Erythroblast (primary cell): Measurements from ENCODE around the gene DOCK4.

ENCODE experiments used
- DNase-seq, 2 experiments: peaks; one replicate each; lab custom pipeline; 2025; lab: John Stamatoyannopoulos, UW
- GATA1 ChIP-seq: IDR thresholded peaks from 2 replicates; pipeline ENCODE4 v1.6.1; 2011; ENCODE audit warnings: low read depth, mild to moderate bottlenecking, control low read depth, low read length, moderate library complexity
- POLR2A ChIP-seq: IDR thresholded peaks from 2 replicates; pipeline ENCODE4 v1.6.1; 2011; ENCODE audit warnings: mild to moderate bottlenecking, low read length

DOCK4 gene

DNA sequence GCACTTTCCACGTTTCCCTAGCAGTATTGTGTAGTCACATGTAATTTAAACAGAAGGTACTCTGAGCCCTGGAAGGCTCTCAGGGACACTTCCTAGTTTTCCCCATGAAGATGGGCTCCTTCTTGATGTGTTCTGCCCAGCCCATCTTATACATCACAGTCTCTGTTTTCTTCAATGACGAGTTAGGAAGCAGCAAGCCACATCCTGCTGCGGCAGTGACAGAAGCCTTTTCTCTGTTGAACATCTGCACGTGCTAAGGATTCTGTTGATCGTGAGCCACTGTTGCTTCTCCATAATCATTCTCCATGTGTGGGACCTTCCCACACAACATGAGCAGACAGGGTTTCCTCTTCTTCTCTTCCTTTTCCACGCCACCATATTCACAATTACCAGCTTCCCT, 346.0 kb downstream of the DOCK4 start:
- TF ChIP-seq POLR2A (no peak), GATA1 (no peak)

DNA sequence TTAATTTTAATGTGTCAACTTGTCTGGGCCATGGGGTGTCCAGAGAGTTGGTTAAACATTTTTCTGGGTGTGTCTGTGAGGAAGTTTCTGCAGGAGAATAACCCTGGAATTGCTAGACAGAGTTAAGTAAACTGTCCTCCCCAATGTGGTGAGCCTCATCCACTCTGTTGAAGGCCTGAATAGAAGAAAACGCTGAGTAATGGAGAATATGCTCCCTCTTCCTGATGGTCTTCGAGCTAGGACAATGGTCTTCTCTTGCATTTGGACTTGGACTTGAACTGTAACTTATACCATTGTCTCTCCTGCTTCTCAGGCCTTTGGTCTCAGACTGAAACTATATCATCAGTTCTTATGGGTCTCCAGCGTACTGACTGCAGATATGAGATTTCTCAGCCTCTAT, 347.9 kb downstream of the DOCK4 start:
- no peak for TF ChIP-seq POLR2A
- no peak for TF ChIP-seq GATA1
- DNase-seq, result no peak

More for the DNA sequence above, 346.0 kb downstream of the DOCK4 start:
- no peak for DNase-seq

- no peak for TF ChIP-seq POLR2A
- no peak for TF ChIP-seq GATA1
- DNase-seq, result no peak
These were observed 350.4 kb downstream of the DOCK4 start for GRCh38 chr7:111855842-111856227.

DNA sequence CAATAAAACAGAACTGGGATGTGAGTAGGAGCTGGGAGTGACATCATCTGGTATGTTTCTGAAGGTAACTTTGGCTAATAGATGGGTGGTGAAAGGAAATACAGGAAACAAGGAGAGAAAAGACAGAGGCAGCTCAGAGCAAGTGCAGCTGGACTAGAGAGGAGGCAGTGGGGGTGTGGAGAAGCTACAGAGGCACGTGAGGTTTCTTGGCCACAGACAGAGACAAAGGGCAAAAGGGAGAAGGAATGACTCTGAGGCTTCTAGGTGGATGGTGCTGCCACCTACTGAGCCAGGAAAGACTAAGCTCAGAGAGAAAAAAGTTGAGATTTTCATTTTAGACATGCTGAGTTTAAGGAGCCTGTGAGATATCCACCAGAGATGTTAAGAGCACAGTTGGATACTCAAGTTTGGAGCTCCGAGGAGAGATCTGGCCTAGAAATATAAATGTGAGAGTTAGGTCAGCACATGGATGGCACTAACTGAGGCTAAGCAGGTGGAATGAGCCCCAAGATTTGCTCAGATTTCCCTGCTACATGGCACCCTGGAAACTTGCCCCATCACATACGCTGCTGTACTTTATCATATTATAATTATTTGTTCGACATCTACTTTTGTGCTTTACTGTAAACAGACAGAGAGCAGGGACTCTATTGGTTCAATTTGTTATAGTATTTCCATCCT, 350.9 kb downstream of the DOCK4 start:
- TF ChIP-seq GATA1 (no peak), POLR2A (no peak)
- peak; percentile 3 to 5 for DNase-seq

DNA sequence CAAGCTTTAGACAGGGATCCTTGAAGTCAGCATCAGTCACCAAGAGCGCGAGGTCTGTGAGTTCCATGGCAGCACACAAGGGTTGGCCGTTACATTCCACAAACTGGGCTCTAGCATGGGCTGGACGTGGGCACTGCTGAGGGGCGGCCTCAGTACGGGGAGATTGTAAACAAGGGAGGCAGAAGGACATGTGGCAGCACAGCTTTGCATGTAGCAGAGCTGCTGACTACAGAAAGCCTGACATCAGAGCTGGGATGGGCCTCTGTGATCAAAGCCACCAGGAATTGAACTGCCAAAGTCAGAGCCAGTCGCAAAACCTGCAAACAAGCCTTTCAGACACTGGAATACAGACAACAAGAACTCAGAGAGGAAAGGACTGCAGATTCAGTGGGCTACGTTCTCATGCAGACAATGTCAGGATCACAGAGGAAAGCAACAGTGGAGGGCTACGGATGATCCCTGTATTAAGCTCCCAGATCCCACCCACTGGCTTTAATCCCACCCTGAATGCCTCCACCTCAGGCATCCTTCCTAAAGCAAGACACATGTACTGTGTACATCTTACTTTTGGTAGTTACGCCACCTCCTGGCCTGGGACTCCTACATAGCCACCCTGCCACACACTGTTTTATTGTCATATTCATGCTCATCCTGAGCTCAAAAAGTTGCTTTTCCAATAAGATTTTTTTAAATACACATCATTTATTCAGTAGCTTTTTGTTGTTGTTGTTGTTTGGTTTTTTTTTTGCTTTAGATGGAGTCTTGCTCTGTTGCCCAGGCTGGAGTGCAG, 352.8 kb downstream of the DOCK4 start:
- no peak for DNase-seq
- TF ChIP-seq POLR2A (no peak), GATA1 (no peak)

DNA sequence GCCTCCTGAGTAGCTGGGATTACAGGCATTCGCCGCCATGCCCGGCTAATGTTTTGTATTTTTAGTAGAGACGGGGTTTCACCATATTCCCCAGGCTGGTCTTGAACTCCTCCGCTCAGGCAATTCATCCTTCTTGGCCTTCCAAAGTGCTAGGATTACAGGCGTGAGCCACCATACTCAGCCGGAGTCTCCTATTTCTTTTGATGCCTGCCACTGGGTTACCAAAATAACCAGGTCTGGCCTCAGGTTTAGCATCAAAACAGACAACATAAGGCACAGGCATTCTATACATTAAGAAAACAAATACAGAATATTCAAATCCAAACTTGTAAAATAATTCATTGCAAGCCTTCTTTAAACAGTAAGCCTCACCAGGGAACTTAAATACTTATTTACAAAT, 354.1 kb downstream of the DOCK4 start:
- TF ChIP-seq GATA1, result no peak
- no peak for TF ChIP-seq POLR2A
- DNase-seq, result no peak

DNA sequence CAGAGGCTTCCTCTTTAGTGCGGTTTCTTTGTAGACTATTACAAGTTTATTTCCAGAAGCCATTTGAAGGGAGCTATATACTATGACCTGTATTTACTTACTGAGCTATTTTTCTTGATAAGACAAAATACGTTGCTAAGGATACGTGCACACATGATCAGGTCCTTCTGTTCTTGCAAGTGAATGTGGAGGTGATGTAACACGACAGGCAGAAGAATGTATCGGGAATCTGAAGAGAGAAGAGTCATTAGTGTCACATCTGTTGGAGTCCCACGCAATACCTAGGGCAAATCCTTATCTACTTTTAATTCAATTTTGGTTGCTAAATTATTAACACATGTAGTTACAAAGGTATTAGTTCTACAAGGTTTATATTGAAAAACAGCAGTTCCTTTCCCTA, 359.3 kb downstream of the DOCK4 start:
- TF ChIP-seq POLR2A, result no peak
- no peak for TF ChIP-seq GATA1
- DNase-seq, result no peak

DNA sequence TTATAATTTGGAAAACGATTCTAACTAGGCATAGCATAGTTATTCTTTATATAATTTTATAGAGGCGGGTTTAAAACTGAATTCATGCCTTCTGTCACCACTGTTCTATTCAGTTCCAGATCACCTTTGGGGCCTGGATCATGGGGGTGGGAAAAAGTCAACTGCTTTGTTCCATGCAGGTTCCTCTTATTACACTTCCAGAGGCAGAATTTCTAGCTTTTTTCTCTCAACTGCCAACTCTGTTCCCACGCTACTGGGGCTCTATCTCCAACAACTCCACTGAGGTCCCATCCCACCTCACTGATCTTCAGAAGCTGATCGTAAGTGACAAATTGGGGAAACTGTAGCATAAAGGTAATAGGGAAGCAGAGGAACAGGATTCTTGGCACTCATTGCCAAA, 360.3 kb downstream of the DOCK4 start:
- no peak for DNase-seq
- TF ChIP-seq POLR2A, result no peak
- no peak for TF ChIP-seq GATA1

DNA sequence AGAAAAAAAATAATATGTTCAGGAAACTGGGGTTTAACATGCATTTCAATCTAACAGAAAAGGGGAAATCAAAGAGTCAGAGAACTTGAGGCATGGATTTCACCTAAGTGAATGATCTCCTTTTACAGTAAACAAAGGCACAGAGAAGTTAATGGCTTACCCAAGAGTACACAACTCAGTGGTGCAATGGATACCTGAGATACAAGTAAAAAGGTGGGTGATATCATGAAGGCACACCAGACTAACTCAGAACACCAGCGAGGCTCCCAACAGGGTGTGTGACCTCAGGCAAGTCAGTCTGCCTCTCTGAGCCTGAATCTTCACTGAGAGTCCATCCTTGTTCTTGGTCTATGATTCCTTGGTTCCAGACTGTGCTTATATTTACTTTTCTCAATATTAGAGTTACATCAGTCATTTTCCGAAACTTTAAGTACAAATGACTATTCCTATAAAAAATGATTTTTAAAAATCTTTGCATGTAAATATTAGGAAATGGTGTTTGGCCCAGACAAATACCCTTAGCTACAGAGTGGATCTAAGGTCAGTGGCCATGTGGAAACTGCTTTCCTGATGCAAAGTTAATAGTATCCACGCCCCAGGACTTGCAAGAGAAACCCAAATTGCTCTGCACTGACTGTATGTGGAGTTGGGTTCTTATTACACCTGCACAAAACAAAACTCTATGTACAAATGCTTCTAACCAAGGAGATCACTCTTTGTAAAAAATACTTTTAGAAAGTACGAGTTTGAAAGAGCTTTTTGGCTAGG, 361.1 kb downstream of the DOCK4 start:
- DNase-seq, result no peak

DNA sequence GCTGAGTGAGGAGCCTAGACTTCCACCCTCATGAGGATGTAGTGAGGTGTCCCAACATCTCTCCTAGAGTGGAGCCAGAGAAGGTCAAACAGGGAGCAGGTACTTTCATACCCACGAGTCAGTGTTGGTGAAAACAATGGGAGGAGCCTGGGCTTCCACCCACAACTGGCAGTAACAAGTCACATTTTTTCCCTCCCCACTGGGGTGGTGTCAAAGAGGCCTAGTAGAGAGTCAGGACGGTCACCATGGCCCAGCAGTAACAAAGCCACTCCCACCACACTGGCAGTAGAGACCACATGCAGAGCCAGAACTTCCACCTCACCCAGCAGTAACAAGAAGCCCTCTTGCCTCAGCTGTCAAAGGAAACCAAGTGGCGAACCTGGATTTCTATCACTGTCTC, 363.7 kb downstream of the DOCK4 start:
- DNase-seq, result no peak
- TF ChIP-seq POLR2A (no peak), GATA1 (no peak)

More for the DNA sequence above, 361.1 kb downstream of the DOCK4 start:
- TF ChIP-seq POLR2A, result no peak
- no peak for TF ChIP-seq GATA1

DNA sequence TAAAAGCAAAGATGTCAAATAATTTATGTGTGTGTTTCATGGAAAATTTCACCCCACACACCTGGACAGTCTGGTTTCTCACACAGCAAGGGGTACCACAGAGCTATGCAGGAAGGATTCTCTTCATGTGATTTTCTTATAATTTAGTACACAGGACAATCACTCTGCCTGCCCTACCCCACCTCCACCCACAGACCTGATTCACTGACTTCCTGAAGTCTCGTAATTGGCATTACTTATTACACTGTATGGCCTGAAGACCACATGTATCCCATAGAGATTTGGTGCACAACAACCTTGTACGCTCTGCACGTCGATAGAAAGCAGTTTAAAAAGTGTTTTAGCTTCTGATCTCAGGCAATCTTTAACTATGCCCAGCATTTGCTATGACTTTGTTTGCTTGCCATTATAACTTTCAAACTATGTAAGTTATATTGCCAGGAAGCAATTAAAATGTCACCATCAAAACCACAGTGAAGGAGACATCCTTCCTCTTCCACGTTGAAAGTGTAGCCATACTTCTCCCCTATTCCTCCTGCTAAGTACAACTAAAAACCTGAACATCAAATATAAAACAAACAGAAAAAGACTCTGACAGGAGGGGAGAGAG, 364.5 kb downstream of the DOCK4 start:
- no peak for DNase-seq
- TF ChIP-seq GATA1 (no peak), POLR2A (no peak)

GRCh38 chr7:111840528-111840927, 365.7 kb downstream of the DOCK4 start:
- TF ChIP-seq GATA1 (no peak), POLR2A (no peak)

GRCh38 chr7:111839261-111839660, 366.9 kb downstream of the DOCK4 start:
- no peak for DNase-seq

More at GRCh38 chr7:111840528-111840927, 365.7 kb downstream of the DOCK4 start:
- DNase-seq, result no peak

More at GRCh38 chr7:111839261-111839660, 366.9 kb downstream of the DOCK4 start:
- TF ChIP-seq POLR2A, result no peak
- TF ChIP-seq GATA1, result no peak
